ENCODE data around the gene SMIM11.
"Not testable (repeated sequence)": the region's sequence is repeated elsewhere in the genome, so short reads cannot be mapped to it uniquely, and the experiment has no call there.

Gene SMIM11

DNA sequence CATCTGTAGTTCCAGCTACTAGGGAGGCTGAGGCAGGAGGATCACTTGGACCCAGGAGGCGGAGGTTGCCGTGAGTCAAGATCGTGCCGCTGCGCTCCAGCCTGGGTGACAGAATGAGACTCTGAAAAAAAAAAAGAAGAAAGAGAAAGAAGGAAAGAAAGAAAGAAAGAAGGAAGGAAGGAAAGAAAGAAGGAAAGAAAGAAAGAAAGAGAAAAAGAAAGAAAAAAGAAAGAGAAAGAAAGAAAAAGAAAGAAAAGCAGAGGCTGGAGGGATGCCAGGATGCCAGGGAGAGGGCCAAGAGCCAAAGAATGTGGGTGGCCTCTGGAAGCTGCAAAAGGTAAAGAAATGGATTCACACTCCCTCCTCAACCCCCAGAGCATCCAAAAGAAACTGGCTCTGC, 19.7 kb upstream of the SMIM11 start:
- no peak for DNase-seq (ENCODE audit: low read depth)

DNA sequence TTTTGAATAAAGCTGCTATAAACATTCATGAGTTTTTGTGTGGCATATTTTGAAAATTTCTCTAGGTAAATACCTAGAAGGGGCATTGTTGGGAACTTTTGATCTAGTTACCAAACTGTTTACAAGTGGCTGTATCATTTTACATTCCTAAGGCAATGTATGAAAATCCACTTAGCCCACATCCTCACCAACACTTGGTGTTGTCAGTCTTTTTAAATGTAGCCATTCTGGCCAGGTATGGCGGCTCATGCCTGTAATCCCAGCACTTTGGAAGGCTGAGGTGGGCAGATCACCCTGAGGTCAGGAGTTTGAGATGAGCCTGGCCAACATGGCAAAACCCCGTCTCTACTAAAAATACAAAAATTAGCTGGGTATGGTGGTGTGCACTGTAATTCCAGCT, 17.4 kb upstream of the SMIM11 start:
- DNase-seq (ENCODE audit: low read depth): no peak

DNA sequence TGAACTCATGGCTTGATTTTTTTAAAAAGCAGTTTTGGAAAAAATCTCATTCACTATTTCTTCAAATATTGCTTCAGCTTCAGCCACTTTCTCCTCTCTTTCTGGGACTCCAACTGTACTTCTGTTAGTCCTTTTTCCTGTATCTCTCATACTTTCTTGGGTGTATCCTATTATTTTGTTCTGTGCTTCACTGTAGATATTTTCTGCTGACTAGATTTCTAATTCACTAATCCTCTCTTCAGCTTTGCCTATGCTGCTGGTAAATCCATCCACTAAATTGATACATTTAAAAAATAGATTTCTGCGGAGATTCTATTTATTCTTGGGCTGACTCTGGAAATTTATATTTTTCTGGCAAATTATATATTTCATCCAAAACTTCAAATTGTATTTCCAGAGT, 16.4 kb upstream of the SMIM11 start:
- DNase-seq (ENCODE audit: low read depth): no peak

DNA sequence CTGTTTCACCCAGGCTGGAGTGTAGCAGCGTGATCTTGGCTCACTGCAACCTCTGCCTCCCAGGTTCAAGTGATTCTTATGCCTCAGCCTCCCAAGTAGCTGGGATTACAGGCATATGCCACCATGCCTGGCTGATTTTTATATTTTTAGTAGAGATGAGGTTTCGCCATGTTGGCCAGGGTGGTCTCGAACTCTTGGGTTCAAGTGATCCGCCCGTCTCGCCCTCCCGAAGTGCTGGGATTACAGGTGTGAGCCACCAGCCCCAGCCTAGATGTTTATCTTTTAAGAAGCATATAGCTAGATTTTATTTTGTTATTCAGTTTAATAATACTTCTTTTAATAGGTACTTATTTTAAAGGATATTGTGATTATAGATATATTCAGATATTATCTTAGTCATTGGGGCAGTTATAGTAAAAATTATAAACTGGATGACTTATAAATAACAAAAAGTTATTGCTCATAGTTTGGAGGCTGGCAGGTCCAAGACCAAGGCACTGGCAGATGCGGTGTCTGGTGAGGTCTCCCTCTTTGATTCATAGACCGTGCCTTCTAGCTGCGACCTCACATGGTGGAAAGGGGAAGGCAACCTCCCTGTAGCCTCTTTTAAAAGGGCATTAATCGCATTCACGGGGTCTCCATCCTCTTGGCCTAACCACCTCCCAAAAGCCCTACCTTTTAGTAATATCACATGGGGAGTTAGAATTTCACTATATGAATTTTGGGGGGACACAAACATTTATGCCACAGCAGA, 14.6 kb upstream of the SMIM11 start:
- no peak for DNase-seq (ENCODE audit: low read depth)

DNA sequence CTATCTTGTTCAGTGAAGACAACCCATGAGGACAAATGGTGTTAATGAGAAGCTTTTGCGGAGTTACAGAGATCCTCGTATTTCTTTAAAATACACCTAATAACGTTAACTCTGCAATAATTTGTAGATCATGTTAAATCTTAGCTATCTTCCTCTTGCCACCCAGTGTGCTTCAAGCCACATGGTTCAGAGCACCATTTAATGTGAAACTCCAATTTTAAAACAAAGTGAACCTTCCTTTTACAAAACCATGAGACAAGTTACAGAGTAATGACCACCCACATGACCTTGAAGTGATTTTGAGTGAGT, 13.2 kb upstream of the SMIM11 start:
- DNase-seq (ENCODE audit: low read depth): no peak

GRCh38 chr21:34362670-34363069, 12.6 kb upstream of the SMIM11 start:
- DNase-seq (ENCODE audit: low read depth): no peak

- no peak for DNase-seq (ENCODE audit: low read depth)
Measured at GRCh38 chr21:34363733-34364132, 11.6 kb upstream of the SMIM11 start, which contains the start of gene KCNE2. Gene KCNE2 (plus strand): TSS chr21:34364006. CDS start chr21:34370479, 6,473 bp downstream.

GRCh38 chr21:34364921-34365320, 10.4 kb upstream of the SMIM11 start:
- DNase-seq (ENCODE audit: low read depth): no peak

DNA sequence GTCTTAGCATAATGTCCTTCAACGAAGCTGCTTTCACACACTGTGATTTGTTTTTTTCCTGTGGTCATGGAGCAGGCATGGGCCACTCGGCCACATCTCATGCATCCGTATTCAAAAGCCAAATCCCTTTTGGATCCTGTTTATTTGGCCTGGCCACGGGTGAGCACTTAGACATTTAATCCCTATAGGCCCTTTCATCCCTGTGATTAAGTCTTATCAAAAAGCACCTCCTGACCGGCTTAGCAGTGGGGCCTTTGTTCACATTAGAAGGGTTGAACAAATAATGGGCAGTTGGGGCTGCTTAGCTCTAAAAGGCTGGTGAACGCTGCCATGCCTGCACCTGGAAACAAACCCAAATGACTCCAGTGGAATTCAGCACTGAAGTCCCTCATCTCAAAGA, 9.5 kb upstream of the SMIM11 start:
- no peak for DNase-seq (ENCODE audit: low read depth)

GRCh38 chr21:34367320-34367935, 7.9 kb upstream of the SMIM11 start:
- peak; percentile 92 for DNase-seq (ENCODE audit: low read depth)

DNA sequence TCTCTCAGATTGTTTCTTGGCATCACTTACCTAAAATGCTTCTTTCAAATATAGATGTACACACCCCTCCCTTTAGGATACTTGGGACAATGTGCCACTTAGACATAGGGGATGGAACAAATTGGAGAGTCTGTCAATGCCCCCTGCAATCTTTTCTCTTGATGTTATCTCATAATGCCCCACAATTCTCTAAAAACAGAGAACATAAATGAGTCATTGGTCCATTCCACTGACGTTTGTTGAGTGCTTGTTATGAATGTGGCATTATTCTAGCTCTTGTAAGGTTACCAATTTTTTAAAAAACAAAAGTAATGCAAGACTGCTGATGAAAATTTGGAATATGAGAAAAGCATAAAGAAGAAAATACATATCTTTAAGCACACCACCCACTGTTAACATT, 5.6 kb upstream of the SMIM11 start:
- no peak for DNase-seq (ENCODE audit: low read depth)

GRCh38 chr21:34372321-34372720, 3.0 kb upstream of the SMIM11 start:
- no peak for DNase-seq (ENCODE audit: low read depth)

- DNase-seq (ENCODE audit: low read depth): not testable (repeated sequence)
Measured at GRCh38 chr21:34374462-34374861, 845 bp upstream of the SMIM11 start.

- DNase-seq (ENCODE audit: low read depth): not testable (repeated sequence)
Measured at GRCh38 chr21:34375619-34375972, 289 bp downstream of the SMIM11 start.

GRCh38 chr21:34383138-34383537, 7.8 kb downstream of the SMIM11 start:
- not testable (repeated sequence) for DNase-seq (ENCODE audit: low read depth)

GRCh38 chr21:34383724-34384415, 8.6 kb downstream of the SMIM11 start:
- DNase-seq (ENCODE audit: low read depth): not testable (repeated sequence)

DNA sequence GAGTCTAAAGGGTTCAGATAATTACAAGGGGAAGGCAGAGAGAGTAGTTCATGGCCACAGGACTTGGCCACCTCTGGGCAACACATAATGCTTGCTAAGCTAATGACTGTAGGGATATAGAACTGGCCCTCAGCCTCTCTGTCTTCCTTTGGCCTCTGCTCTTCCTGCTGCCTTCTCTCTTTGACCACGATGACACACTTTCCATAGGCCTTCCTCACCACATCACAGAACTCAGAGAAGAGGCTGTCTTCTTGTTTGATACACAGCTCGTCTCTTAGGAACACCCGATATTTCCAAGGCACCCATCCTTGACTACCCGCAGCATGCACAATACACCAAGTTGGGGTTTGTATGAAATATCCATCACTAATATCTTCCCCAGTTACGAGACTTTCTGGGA, 25.2 kb downstream of the SMIM11 start:
- DNase-seq (ENCODE audit: low read depth): not testable (repeated sequence)

- not testable (repeated sequence) for DNase-seq (ENCODE audit: low read depth)
Measured at GRCh38 chr21:34404742-34405141, 29.4 kb downstream of the SMIM11 start.

DNA sequence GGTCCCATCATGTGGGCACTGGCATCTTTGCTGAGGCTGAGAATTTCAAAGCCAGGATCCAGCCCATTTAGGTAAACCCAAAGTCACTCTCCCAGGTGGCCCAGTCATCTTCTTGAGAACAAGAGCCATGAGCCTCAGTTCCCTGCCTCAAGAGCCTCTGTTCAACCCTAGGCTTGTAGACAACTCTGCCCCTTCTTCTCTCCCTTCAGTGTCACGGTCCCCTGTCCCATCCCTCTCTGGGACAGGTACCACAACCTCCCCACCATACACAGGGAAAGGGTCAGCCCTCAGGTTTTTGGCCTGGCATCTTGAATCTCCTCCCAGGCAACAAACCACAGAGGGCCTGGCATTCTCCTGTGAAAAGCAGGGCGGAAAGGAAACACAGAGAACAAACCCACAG, 30.4 kb downstream of the SMIM11 start:
- not testable (repeated sequence) for DNase-seq (ENCODE audit: low read depth)

GRCh38 chr21:34406102-34406501, 30.8 kb downstream of the SMIM11 start:
- not testable (repeated sequence) for DNase-seq (ENCODE audit: low read depth)

GRCh38 chr21:34406676-34407075, 31.4 kb downstream of the SMIM11 start:
- not testable (repeated sequence) for DNase-seq (ENCODE audit: low read depth)

DNA sequence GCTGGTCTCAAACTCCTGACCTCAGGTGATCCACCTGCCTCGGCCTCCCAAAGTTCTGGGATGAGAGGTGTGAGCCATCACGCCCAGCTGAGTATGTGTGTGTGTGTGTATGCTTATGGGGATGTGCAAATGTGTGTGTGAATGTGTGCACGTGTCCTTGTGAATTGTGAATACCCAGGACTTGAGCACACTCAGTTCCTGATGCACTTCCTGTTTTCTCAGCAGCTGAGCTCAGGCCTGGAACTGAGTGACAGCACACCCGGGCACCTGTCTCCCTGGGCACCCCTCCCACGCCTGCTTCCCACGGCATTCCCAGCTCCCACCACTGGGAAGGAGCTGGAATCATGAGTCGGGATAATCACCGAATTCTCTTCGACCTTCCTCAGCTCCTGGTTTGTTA, 32.0 kb downstream of the SMIM11 start:
- not testable (repeated sequence) for DNase-seq (ENCODE audit: low read depth)

- DNase-seq (ENCODE audit: low read depth): not testable (repeated sequence)
Measured at GRCh38 chr21:34417448-34418077, 42.3 kb downstream of the SMIM11 start.

Measured in ELR (cell line).